ENCODE results near the gene PLD1.
"Not testable (repeated sequence)": the region's sequence is repeated elsewhere in the genome, so short reads cannot be mapped to it uniquely, and the experiment has no call there.

The PLD1 gene

DNA sequence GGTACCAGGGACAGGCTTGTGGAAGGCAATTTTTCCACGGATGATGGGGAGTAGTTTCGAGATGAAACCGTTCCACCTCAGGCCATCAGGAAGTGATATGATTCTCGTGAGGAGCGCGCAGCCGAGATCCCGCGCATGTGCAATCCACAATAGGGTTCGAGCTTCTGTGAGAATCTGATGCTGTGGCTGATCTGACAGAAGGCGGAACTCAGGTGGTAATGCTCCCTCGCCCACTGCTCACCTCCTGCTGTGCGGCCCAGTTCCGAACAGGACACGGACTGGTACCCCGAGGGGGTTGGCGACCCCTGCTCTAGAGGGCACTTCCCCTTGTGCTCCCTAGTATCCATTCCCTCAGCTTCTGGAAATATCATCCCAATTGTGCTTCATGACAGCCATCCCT, 99.9 kb downstream of the PLD1 start:
- Histone ChIP-seq H3K4me1 (ENCODE audit: control insufficient read depth, insufficient read depth, low read length, poor library complexity, severe bottlenecking) (no peaks in the 10 kb centered on the region), H3K4me3 (ENCODE audit: insufficient read depth, low read depth, low read length, poor library complexity, severe bottlenecking) (no peak overlapping the region), H3K27me3 (replicated peaks; ENCODE audit: control insufficient read depth, insufficient read depth, low read length, poor library complexity, severe bottlenecking) (no peaks in the 10 kb centered on the region), H3K36me3 (ENCODE audit: control insufficient read depth, insufficient read depth, low read length) (no peaks in the 10 kb centered on the region), H3K9me3 (ENCODE audit: control insufficient read depth, low read length) (no peaks in the 10 kb centered on the region), H3K27ac (ENCODE audit: insufficient read depth, low read length, poor library complexity, severe bottlenecking) (no peak overlapping the region)
- no peak for DNase-seq

GRCh38 chr3:171704814-171705213, 105.5 kb downstream of the PLD1 start:
- Histone ChIP-seq H3K9me3 (ENCODE audit: control insufficient read depth, low read length) (peaks cover 5% of the 10 kb centered on the region), H3K27me3 (replicated peaks; ENCODE audit: control insufficient read depth, insufficient read depth, low read length, poor library complexity, severe bottlenecking) (no peaks in the 10 kb centered on the region), H3K27ac (ENCODE audit: insufficient read depth, low read length, poor library complexity, severe bottlenecking) (no peak overlapping the region), H3K4me1 (ENCODE audit: control insufficient read depth, insufficient read depth, low read length, poor library complexity, severe bottlenecking) (no peaks in the 10 kb centered on the region), H3K36me3 (ENCODE audit: control insufficient read depth, insufficient read depth, low read length) (no peaks in the 10 kb centered on the region), H3K4me3 (ENCODE audit: insufficient read depth, low read depth, low read length, poor library complexity, severe bottlenecking) (no peak overlapping the region)
- DNase-seq, result no peak

DNA sequence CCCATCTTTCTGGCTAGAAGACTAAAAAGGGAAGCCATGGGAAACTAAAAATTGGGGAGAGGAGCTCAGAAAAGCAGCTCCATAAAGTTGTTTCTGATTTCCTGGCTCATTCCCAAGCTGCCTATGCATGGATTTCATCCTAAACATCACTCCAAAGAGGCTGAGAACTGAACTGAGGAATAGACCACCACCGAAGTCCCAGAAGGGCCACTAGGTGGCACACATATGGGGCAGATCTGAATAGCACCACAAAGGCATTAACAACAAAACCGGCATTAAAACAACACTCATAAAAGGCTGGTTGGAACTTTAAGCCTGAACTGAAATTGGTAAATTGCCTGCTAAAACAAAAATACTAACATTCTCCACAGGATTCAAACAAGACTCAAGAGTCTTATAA, 106.3 kb downstream of the PLD1 start:
- peaks cover 5% of the 10 kb centered on the region for H3K9me3 ChIP-seq (ENCODE audit: control insufficient read depth, low read length)
- no peak overlapping the region for H3K4me3 ChIP-seq (ENCODE audit: insufficient read depth, low read depth, low read length, poor library complexity, severe bottlenecking)
- H3K36me3 ChIP-seq (ENCODE audit: control insufficient read depth, insufficient read depth, low read length), result no peaks in the 10 kb centered on the region
- no peaks in the 10 kb centered on the region for H3K27me3 ChIP-seq (replicated peaks; ENCODE audit: control insufficient read depth, insufficient read depth, low read length, poor library complexity, severe bottlenecking)
- no peak for DNase-seq
- no peak overlapping the region for H3K27ac ChIP-seq (ENCODE audit: insufficient read depth, low read length, poor library complexity, severe bottlenecking)
- H3K4me1 ChIP-seq (ENCODE audit: control insufficient read depth, insufficient read depth, low read length, poor library complexity, severe bottlenecking), result no peaks in the 10 kb centered on the region

DNA sequence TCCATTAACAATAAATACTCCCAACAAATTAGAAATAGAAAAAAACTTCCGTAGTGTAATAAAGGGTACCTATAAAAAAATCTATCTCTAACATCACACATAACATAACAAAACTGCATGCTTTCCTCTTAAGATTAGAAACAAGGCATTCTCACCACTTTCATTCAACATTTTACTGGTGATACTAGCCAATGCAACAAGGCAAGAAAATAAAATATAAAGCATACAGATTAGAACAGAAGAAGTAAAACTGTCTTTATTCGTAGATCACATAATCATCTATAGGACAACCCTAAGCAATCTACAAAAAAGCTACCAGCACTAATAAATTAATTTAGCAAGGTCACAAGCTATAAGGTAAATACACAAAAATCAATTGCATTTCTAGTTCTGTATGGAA, 107.1 kb downstream of the PLD1 start:
- Histone ChIP-seq H3K4me1 (ENCODE audit: control insufficient read depth, insufficient read depth, low read length, poor library complexity, severe bottlenecking) (no peaks in the 10 kb centered on the region), H3K4me3 (ENCODE audit: insufficient read depth, low read depth, low read length, poor library complexity, severe bottlenecking) (no peak overlapping the region), H3K9me3 (ENCODE audit: control insufficient read depth, low read length) (peaks cover 5% of the 10 kb centered on the region), H3K27me3 (replicated peaks; ENCODE audit: control insufficient read depth, insufficient read depth, low read length, poor library complexity, severe bottlenecking) (no peaks in the 10 kb centered on the region), H3K36me3 (ENCODE audit: control insufficient read depth, insufficient read depth, low read length) (no peaks in the 10 kb centered on the region), H3K27ac (ENCODE audit: insufficient read depth, low read length, poor library complexity, severe bottlenecking) (no peak overlapping the region)
- DNase-seq, result no peak

- Histone ChIP-seq H3K27me3 (replicated peaks; ENCODE audit: control insufficient read depth, insufficient read depth, low read length, poor library complexity, severe bottlenecking) (no peaks in the 10 kb centered on the region), H3K9me3 (ENCODE audit: control insufficient read depth, low read length) (peaks cover 5% of the 10 kb centered on the region), H3K36me3 (ENCODE audit: control insufficient read depth, insufficient read depth, low read length) (no peaks in the 10 kb centered on the region), H3K27ac (ENCODE audit: insufficient read depth, low read length, poor library complexity, severe bottlenecking) (no peak overlapping the region), H3K4me3 (ENCODE audit: insufficient read depth, low read depth, low read length, poor library complexity, severe bottlenecking) (no peak overlapping the region), H3K4me1 (ENCODE audit: control insufficient read depth, insufficient read depth, low read length, poor library complexity, severe bottlenecking) (no peaks in the 10 kb centered on the region)
- DNase-seq, result no peak
Measured at GRCh38 chr3:171700653-171701052, 109.6 kb downstream of the PLD1 start.

- no peaks in the 10 kb centered on the region for H3K4me1 ChIP-seq (ENCODE audit: control insufficient read depth, insufficient read depth, low read length, poor library complexity, severe bottlenecking)
- H3K4me3 ChIP-seq (ENCODE audit: insufficient read depth, low read depth, low read length, poor library complexity, severe bottlenecking), result no peak overlapping the region
- no peaks in the 10 kb centered on the region for H3K36me3 ChIP-seq (ENCODE audit: control insufficient read depth, insufficient read depth, low read length)
- H3K9me3 ChIP-seq (ENCODE audit: control insufficient read depth, low read length), result peaks cover 5% of the 10 kb centered on the region
- no peak overlapping the region for H3K27ac ChIP-seq (ENCODE audit: insufficient read depth, low read length, poor library complexity, severe bottlenecking)
- no peak for DNase-seq
- H3K27me3 ChIP-seq (replicated peaks; ENCODE audit: control insufficient read depth, insufficient read depth, low read length, poor library complexity, severe bottlenecking), result no peaks in the 10 kb centered on the region
Measured at GRCh38 chr3:171700157-171700556, 110.1 kb downstream of the PLD1 start.

DNA sequence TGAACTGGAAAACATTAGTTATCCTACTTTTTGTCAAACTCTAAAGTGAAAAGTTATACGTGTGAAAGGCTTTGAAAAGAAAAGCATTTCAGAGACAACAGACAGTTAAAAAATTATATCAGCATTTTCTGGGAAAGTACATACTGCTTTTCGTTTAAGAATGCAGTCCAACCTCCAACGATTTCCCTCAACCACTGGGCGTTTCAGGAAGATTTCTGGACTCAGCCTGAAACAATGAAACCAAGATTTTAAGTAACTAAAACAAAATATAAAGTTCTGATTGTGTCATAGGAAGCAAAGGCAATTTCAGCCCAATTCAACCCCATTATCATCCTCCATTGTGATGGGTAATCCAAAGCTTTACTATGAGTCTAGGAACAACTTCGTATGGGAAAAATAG, 110.7 kb downstream of the PLD1 start:
- DNase-seq, result no peak
- Histone ChIP-seq H3K4me3 (ENCODE audit: insufficient read depth, low read depth, low read length, poor library complexity, severe bottlenecking) (no peak overlapping the region), H3K4me1 (ENCODE audit: control insufficient read depth, insufficient read depth, low read length, poor library complexity, severe bottlenecking) (no peaks in the 10 kb centered on the region), H3K9me3 (ENCODE audit: control insufficient read depth, low read length) (peaks cover 5% of the 10 kb centered on the region), H3K27ac (ENCODE audit: insufficient read depth, low read length, poor library complexity, severe bottlenecking) (no peak overlapping the region), H3K27me3 (replicated peaks; ENCODE audit: control insufficient read depth, insufficient read depth, low read length, poor library complexity, severe bottlenecking) (no peaks in the 10 kb centered on the region), H3K36me3 (ENCODE audit: control insufficient read depth, insufficient read depth, low read length) (no peaks in the 10 kb centered on the region)

DNA sequence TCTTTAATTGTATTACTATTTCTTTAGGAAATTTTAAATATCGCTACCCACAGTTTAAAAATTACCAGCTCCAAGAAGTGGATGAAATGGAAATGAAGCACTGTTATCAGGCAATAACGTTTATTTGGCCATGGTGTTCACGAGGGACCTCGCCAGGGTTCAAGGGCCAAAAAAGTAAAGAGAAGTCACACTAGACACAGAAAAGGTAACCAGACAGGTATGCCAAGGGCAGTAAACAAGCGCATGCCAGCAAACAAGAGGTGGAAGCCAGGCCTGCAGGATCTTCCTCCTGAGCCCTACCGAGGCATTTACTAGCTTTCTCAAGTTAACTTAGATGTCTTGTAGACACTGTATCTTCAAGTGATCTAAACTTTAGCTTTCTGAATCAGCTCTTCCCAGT, 113.5 kb downstream of the PLD1 start:
- H3K4me3 ChIP-seq (ENCODE audit: insufficient read depth, low read depth, low read length, poor library complexity, severe bottlenecking), result no peak overlapping the region
- no peaks in the 10 kb centered on the region for H3K36me3 ChIP-seq (ENCODE audit: control insufficient read depth, insufficient read depth, low read length)
- no peaks in the 10 kb centered on the region for H3K9me3 ChIP-seq (ENCODE audit: control insufficient read depth, low read length)
- H3K27ac ChIP-seq (ENCODE audit: insufficient read depth, low read length, poor library complexity, severe bottlenecking), result no peak overlapping the region
- H3K4me1 ChIP-seq (ENCODE audit: control insufficient read depth, insufficient read depth, low read length, poor library complexity, severe bottlenecking), result no peaks in the 10 kb centered on the region
- DNase-seq, result no peak
- no peaks in the 10 kb centered on the region for H3K27me3 ChIP-seq (replicated peaks; ENCODE audit: control insufficient read depth, insufficient read depth, low read length, poor library complexity, severe bottlenecking)

- H3K9me3 ChIP-seq (ENCODE audit: control insufficient read depth, low read length), result no peaks in the 10 kb centered on the region
- H3K36me3 ChIP-seq (ENCODE audit: control insufficient read depth, insufficient read depth, low read length), result no peaks in the 10 kb centered on the region
- no peak overlapping the region for H3K4me3 ChIP-seq (ENCODE audit: insufficient read depth, low read depth, low read length, poor library complexity, severe bottlenecking)
- H3K27me3 ChIP-seq (replicated peaks; ENCODE audit: control insufficient read depth, insufficient read depth, low read length, poor library complexity, severe bottlenecking), result no peaks in the 10 kb centered on the region
- no peaks in the 10 kb centered on the region for H3K4me1 ChIP-seq (ENCODE audit: control insufficient read depth, insufficient read depth, low read length, poor library complexity, severe bottlenecking)
- DNase-seq, result no peak
- no peak overlapping the region for H3K27ac ChIP-seq (ENCODE audit: insufficient read depth, low read length, poor library complexity, severe bottlenecking)
Measured at GRCh38 chr3:171695426-171695825, 114.9 kb downstream of the PLD1 start.

DNA sequence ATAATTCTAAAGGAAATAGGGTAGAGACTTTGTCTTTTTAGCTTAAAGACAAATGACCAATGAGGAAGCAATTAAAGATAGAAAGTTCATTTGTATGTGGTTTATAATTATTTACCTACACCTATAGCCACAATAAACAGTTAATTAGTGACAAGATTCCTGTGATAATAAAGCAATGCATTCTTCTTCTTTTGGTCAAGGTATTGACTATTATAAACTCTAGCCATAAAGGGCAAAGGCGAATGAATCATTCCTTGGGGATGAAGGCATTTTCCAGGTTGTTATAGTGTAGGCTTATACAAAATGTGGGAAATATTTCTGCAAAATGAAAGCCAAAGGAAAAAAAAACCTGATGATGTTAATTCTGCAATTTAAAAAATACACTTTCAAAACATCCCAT, 115.4 kb downstream of the PLD1 start:
- Histone ChIP-seq H3K27ac (ENCODE audit: insufficient read depth, low read length, poor library complexity, severe bottlenecking) (no peak overlapping the region), H3K4me3 (ENCODE audit: insufficient read depth, low read depth, low read length, poor library complexity, severe bottlenecking) (no peak overlapping the region), H3K4me1 (ENCODE audit: control insufficient read depth, insufficient read depth, low read length, poor library complexity, severe bottlenecking) (no peaks in the 10 kb centered on the region), H3K9me3 (ENCODE audit: control insufficient read depth, low read length) (no peaks in the 10 kb centered on the region), H3K27me3 (replicated peaks; ENCODE audit: control insufficient read depth, insufficient read depth, low read length, poor library complexity, severe bottlenecking) (no peaks in the 10 kb centered on the region), H3K36me3 (ENCODE audit: control insufficient read depth, insufficient read depth, low read length) (no peaks in the 10 kb centered on the region)
- DNase-seq, result no peak

DNA sequence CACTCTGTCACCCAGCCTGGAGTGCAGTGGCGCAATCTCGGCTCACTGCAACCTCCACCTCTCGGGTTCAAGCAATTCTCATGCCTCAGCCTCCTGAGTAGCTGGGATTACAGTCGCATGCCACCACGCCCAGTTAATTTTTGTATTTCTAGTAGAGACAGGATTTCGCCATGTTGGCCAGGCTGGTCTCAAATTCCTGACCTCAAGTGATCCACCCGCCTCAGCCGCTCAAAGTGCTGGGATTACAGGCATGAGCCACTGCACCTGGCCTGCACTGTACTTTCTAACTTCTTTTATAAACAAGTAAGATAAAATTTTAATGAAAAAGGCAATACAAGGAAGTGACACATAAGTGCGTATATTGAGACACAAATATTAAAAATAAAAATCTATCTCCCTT, 117.7 kb downstream of the PLD1 start:
- H3K4me3 ChIP-seq (ENCODE audit: insufficient read depth, low read depth, low read length, poor library complexity, severe bottlenecking); DNase-seq; H3K4me1 ChIP-seq (ENCODE audit: control insufficient read depth, insufficient read depth, low read length, poor library complexity, severe bottlenecking); H3K27me3 ChIP-seq (replicated peaks; ENCODE audit: control insufficient read depth, insufficient read depth, low read length, poor library complexity, severe bottlenecking); H3K9me3 ChIP-seq (ENCODE audit: control insufficient read depth, low read length); H3K36me3 ChIP-seq (ENCODE audit: control insufficient read depth, insufficient read depth, low read length); H3K27ac ChIP-seq (ENCODE audit: insufficient read depth, low read length, poor library complexity, severe bottlenecking): not testable (repeated sequence)

Data from effector memory CD4-positive, alpha-beta T cell (primary cell).